Mesendoderm (in vitro differentiated cells): Measurements from ENCODE around the gene CNP.
A peak's percentile ranks its signal among the peaks of the same experiment; 100 is the strongest.

ENCODE experiments used
- DNase-seq: peaks from one replicate; pipeline ENCODE4 v3.0.0; 2013
- H2AK5ac ChIP-seq: 2 replicates; pipeline ENCODE4 v1.6.1; 2013; ENCODE audit warnings: low read length, inconsistent platforms
- H2BK120ac ChIP-seq: 2 replicates; pipeline ENCODE4 v1.6.1; 2013; ENCODE audit warnings: low read depth, mild to moderate bottlenecking, low read length, moderate library complexity, mixed read lengths
- H2BK15ac ChIP-seq: replicated peaks from 2 replicates; pipeline ENCODE4 v1.6.1; 2013; ENCODE audit warnings: low read depth, mild to moderate bottlenecking, moderate library complexity
- H2BK5ac ChIP-seq: 2 replicates; pipeline ENCODE4 v1.6.1; 2013; ENCODE audit warnings: low read length, inconsistent platforms
- H3K18ac ChIP-seq: 2 replicates; pipeline ENCODE4 v1.6.1; 2013; ENCODE audit warnings: mild to moderate bottlenecking, low read length, mixed read lengths
- H3K23ac ChIP-seq: one replicate; pipeline ENCODE4 v1.6.1; 2013; ENCODE audit warnings: low read length
- H3K27ac ChIP-seq: 2 replicates; pipeline ENCODE4 v1.5.1; 2013; ENCODE audit warnings: low read depth, mild to moderate bottlenecking, inconsistent platforms, low read length, moderate library complexity
- H3K27me3 ChIP-seq: 2 replicates; pipeline ENCODE4 v1.6.1; 2013; ENCODE audit warnings: low read length, control low read depth, mild to moderate bottlenecking, inconsistent platforms; ENCODE audit not compliant: insufficient read depth, poor library complexity
- H3K36me3 ChIP-seq: 2 replicates; pipeline ENCODE4 v1.6.1; 2013; ENCODE audit warnings: low read length, inconsistent platforms; ENCODE audit not compliant: control insufficient read depth, insufficient read depth
- H3K4ac ChIP-seq: one replicate; pipeline ENCODE4 v1.6.1; 2013; ENCODE audit warnings: low read depth, mild to moderate bottlenecking, low read length, moderate library complexity
- H3K4me1 ChIP-seq: 2 replicates; pipeline ENCODE4 v1.6.1; 2013; ENCODE audit warnings: low read depth, low read length, inconsistent platforms; ENCODE audit not compliant: control insufficient read depth
- H3K4me2 ChIP-seq: 2 replicates; pipeline ENCODE4 v1.6.1; 2013; ENCODE audit warnings: low read length
- H3K4me3 ChIP-seq: 2 replicates; pipeline ENCODE4 v1.5.1; 2013; ENCODE audit warnings: mild to moderate bottlenecking, low read length
- H3K56ac ChIP-seq: one replicate; pipeline ENCODE4 v1.6.1; 2013; ENCODE audit warnings: low read length
- H3K79me1 ChIP-seq: 2 replicates; pipeline ENCODE4 v1.6.1; 2013; ENCODE audit warnings: low read length, inconsistent platforms
- H3K79me2 ChIP-seq: 2 replicates; pipeline ENCODE4 v1.6.1; 2013; ENCODE audit warnings: mild to moderate bottlenecking, low read length; ENCODE audit not compliant: control insufficient read depth, insufficient read depth
- H3K9ac ChIP-seq: 2 replicates; pipeline ENCODE4 v1.6.1; 2013; ENCODE audit warnings: low read length, inconsistent platforms
- H4K5ac ChIP-seq: one replicate; pipeline ENCODE4 v1.6.1; 2013; ENCODE audit warnings: low read length
- H4K8ac ChIP-seq: one replicate; pipeline ENCODE4 v1.6.1; 2013; ENCODE audit warnings: low read depth, mild to moderate bottlenecking, control low read depth, low read length, moderate library complexity
- WGBS: extraction: QIAGEN DNeasy Blood & Tissue Kit; methylation state at CpG from one replicate; pipeline ENCODE4 v1.1.7; 2013; ENCODE audit warnings: low lambda C conversion rate, missing lambda C conversion rate; ENCODE audit not compliant: insufficient coverage; ENCODE audit errors: extremely low coverage; 5-methylcytosine and 5-hydroxymethylcytosine counted together

The CNP gene

GRCh38 chr17:42016941-42017865, 50.6 kb downstream of the CNP start, which contains the start of gene DNAJC7:
Gene DNAJC7, minus strand, starts transcription at chr17:42017439. Its CDS starts 23 bp downstream, at chr17:42017416.
- WGBS = no CpG with 5 or more reads among the region's 70 CpGs
- DNase-seq = peak; percentile 96

DNA sequence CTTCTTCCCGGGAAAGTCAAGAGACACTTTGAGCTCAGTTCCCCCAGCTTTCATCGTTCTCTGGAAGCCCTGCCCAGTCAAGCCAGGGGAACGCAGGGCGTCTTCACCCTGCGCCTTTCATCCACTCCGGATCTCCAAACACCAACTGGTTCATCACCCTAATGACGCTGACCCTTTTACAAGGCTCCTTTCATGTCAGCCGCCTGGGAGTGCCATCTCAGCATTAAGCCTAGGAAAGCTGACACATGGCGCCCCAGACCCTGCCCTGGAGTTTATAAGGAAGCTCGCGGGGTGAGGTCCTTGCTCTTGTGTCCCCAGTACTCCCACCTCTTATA, 51.2 kb downstream of the CNP start:
- DNase-seq = peak; percentile 82
- peak overlapping the region; percentile 93 for H3K56ac ChIP-seq

More at GRCh38 chr17:42016941-42017865, 50.6 kb downstream of the CNP start, which contains the start of gene DNAJC7:
- Histone ChIP-seq H3K27me3 (no peaks in the 10 kb centered on the region), H3K4me3 (peak within 1 kb of the TSS; percentile 62), H2AK5ac (peak within 1 kb of the TSS; percentile 89), H3K18ac (peak within 1 kb of the TSS; percentile 92), H3K4me1 (peaks cover 11% of the 10 kb centered on the region), H2BK15ac (no peak within 1 kb of the TSS), H4K5ac (peak within 1 kb of the TSS; percentile 81), H2BK120ac (peak within 1 kb of the TSS; percentile 64), H3K79me2 (peaks cover 55% of the 10 kb centered on the region), H3K56ac (peak within 1 kb of the TSS; percentile 100), H2BK5ac (peak within 1 kb of the TSS; percentile 96), H3K79me1 (peaks cover 12% of the 10 kb centered on the region), H3K36me3 (no peaks in the 10 kb centered on the region), H3K9ac (peak within 1 kb of the TSS; percentile 88), H3K23ac (peak within 1 kb of the TSS; percentile 92), H4K8ac (no peak within 1 kb of the TSS), H3K4ac (peak within 1 kb of the TSS; percentile 82), H3K4me2 (peak within 1 kb of the TSS; percentile 92), H3K27ac (peak within 1 kb of the TSS; percentile 91)

GRCh38 chr17:42018339-42018738, 51.7 kb downstream of the CNP start:
- Histone ChIP-seq H2BK15ac (no peak overlapping the region), H2AK5ac (no peak overlapping the region), H3K4me1 (peaks cover 7% of the 10 kb centered on the region), H3K23ac (no peak overlapping the region), H3K27ac (no peak overlapping the region), H4K8ac (no peak overlapping the region), H3K79me1 (peaks cover 12% of the 10 kb centered on the region), H4K5ac (no peak overlapping the region), H2BK120ac (no peak overlapping the region), H3K4me2 (peak overlapping the region; percentile 85), H3K36me3 (peaks cover 2% of the 10 kb centered on the region), H3K27me3 (no peaks in the 10 kb centered on the region), H3K9ac (peak overlapping the region; percentile 88), H3K4me3 (peak overlapping the region; percentile 58), H3K79me2 (peaks cover 45% of the 10 kb centered on the region), H3K4ac (no peak overlapping the region), H2BK5ac (no peak overlapping the region), H3K56ac (peak overlapping the region; percentile 93), H3K18ac (no peak overlapping the region)
- no CpG with 5 or more reads among the region's 3 CpGs for WGBS
- DNase-seq = peak; percentile 73

More for the DNA sequence above, 51.2 kb downstream of the CNP start:
- Histone ChIP-seq H3K9ac (peak overlapping the region; percentile 88), H3K4me1 (peaks cover 9% of the 10 kb centered on the region), H3K18ac (peak overlapping the region; percentile 78), H2BK120ac (no peak overlapping the region), H3K27ac (peak overlapping the region; percentile 91), H2BK5ac (peak overlapping the region; percentile 60), H3K4me3 (peak overlapping the region; percentile 58), H4K5ac (peak overlapping the region; percentile 81), H2BK15ac (no peak overlapping the region), H3K23ac (no peak overlapping the region), H2AK5ac (peak overlapping the region; percentile 70), H3K4ac (peak overlapping the region; percentile 81), H4K8ac (no peak overlapping the region), H3K36me3 (peaks cover 2% of the 10 kb centered on the region), H3K27me3 (no peaks in the 10 kb centered on the region), H3K79me1 (peaks cover 12% of the 10 kb centered on the region), H3K4me2 (peak overlapping the region; percentile 85), H3K79me2 (peaks cover 50% of the 10 kb centered on the region)
- WGBS = no CpG with 5 or more reads among the region's 11 CpGs

DNA sequence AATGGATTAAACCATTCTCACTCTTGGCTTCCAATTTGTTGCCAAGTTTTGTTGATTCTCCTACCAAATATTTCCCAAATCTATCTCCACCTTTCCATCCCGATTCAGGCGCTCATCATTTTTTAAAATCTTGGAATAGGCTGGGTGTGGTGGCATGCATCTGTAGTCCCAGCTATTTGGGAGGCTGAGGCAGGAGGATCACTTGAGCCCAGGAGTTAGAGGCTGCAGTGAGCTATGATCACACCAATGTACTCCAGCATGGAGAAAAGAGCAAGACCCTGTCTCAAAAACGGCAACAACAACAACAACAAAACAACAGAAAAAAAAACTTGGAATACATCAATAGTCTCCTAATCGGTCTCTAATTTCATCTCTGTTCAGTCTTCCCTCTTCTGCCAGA, 52.4 kb downstream of the CNP start:
- no peak overlapping the region for H3K4me2 ChIP-seq
- no peak overlapping the region for H3K18ac ChIP-seq
- no peak overlapping the region for H3K23ac ChIP-seq
- no CpG with 5 or more reads among the region's 4 CpGs for WGBS
- peaks cover 38% of the 10 kb centered on the region for H3K79me2 ChIP-seq
- H3K27ac ChIP-seq = no peak overlapping the region
- H3K27me3 ChIP-seq = no peaks in the 10 kb centered on the region
- no peak overlapping the region for H2BK120ac ChIP-seq
- no peak overlapping the region for H3K9ac ChIP-seq
- no peak overlapping the region for H4K5ac ChIP-seq
- no peak overlapping the region for H2AK5ac ChIP-seq
- H3K79me1 ChIP-seq = peaks cover 12% of the 10 kb centered on the region
- H2BK5ac ChIP-seq = no peak overlapping the region
- H3K4me1 ChIP-seq = peaks cover 7% of the 10 kb centered on the region
- DNase-seq = no peak
- H3K36me3 ChIP-seq = peaks cover 2% of the 10 kb centered on the region
- H4K8ac ChIP-seq = no peak overlapping the region
- no peak overlapping the region for H3K56ac ChIP-seq
- H3K4me3 ChIP-seq = no peak overlapping the region
- H2BK15ac ChIP-seq = no peak overlapping the region
- H3K4ac ChIP-seq = no peak overlapping the region

GRCh38 chr17:42019509-42020404, 53.2 kb downstream of the CNP start, which contains the start of gene NKIRAS2:
Gene NKIRAS2, plus strand, starts transcription at chr17:42020090. Its CDS starts 1,488 bp downstream, at chr17:42021578.
- H3K4me1 ChIP-seq = peaks cover 7% of the 10 kb centered on the region
- H3K27ac ChIP-seq = peak within 1 kb of the TSS; percentile 47
- H3K4me2 ChIP-seq = peak within 1 kb of the TSS; percentile 27
- H4K5ac ChIP-seq = no peak within 1 kb of the TSS
- H3K4me3 ChIP-seq = peak within 1 kb of the TSS; percentile 53
- H3K27me3 ChIP-seq = no peaks in the 10 kb centered on the region
- no peak within 1 kb of the TSS for H2BK120ac ChIP-seq
- no peak within 1 kb of the TSS for H2BK5ac ChIP-seq
- H3K18ac ChIP-seq = peak within 1 kb of the TSS; percentile 97
- H4K8ac ChIP-seq = peak within 1 kb of the TSS; percentile 91
- peaks cover 12% of the 10 kb centered on the region for H3K79me1 ChIP-seq
- H3K4ac ChIP-seq = peak within 1 kb of the TSS; percentile 84
- DNase-seq = peak; percentile 95
- no peak within 1 kb of the TSS for H3K23ac ChIP-seq
- H3K36me3 ChIP-seq = peaks cover 3% of the 10 kb centered on the region
- H3K9ac ChIP-seq = peak within 1 kb of the TSS; percentile 70
- peak within 1 kb of the TSS; percentile 92 for H3K56ac ChIP-seq
- H3K79me2 ChIP-seq = peaks cover 32% of the 10 kb centered on the region
- WGBS = no CpG with 5 or more reads among the region's 49 CpGs
- no peak within 1 kb of the TSS for H2BK15ac ChIP-seq
- H2AK5ac ChIP-seq = peak within 1 kb of the TSS; percentile 24
